ENCODE measurements around the gene ZNF292.
A peak's percentile ranks its signal among the peaks of the same experiment; 100 is the strongest.
"Not testable (repeated sequence)": the region's sequence is repeated elsewhere in the genome, so short reads cannot be mapped to it uniquely, and the experiment has no call there.

Gene ZNF292

GRCh38 chr6:87154993-87155841 is at the start of gene ZNF292:
Gene ZNF292 (plus strand): TSS chr6:87155565. CDS start chr6:87155592, 27 bp downstream.
- DNase-seq, result peak; percentile 95

- no peak for DNase-seq
These were observed 49.5 kb upstream of the ZNF292 start for GRCh38 chr6:87105823-87106222.

- DNase-seq, result no peak
These were observed 44.7 kb upstream of the ZNF292 start for GRCh38 chr6:87110636-87111035.

- DNase-seq, result no peak
These were observed 39.8 kb upstream of the ZNF292 start for GRCh38 chr6:87115402-87116135.

- DNase-seq, result no peak
These were observed 38.4 kb upstream of the ZNF292 start for GRCh38 chr6:87116922-87117321.

- no peak for DNase-seq
These were observed 37.3 kb upstream of the ZNF292 start for GRCh38 chr6:87118054-87118453.

GRCh38 chr6:87122477-87122876 is 32.9 kb upstream of the ZNF292 start:
- no peak for DNase-seq

GRCh38 chr6:87124074-87124473 is 31.3 kb upstream of the ZNF292 start:
- DNase-seq, result no peak

GRCh38 chr6:87126501-87126900 is 28.9 kb upstream of the ZNF292 start:
- no peak for DNase-seq

GRCh38 chr6:87127737-87128136 is 27.6 kb upstream of the ZNF292 start:
- DNase-seq, result no peak

- DNase-seq, result no peak
These were observed 18.4 kb upstream of the ZNF292 start for GRCh38 chr6:87136963-87137362.

- DNase-seq, result peak; percentile 16
These were observed 16.1 kb upstream of the ZNF292 start for GRCh38 chr6:87139236-87139635.

GRCh38 chr6:87139927-87140326 is 15.4 kb upstream of the ZNF292 start:
- DNase-seq, result not testable (repeated sequence)

GRCh38 chr6:87146363-87146762 is 9.0 kb upstream of the ZNF292 start:
- no peak for DNase-seq

GRCh38 chr6:87150406-87150805 is 5.0 kb upstream of the ZNF292 start:
- no peak for DNase-seq

- DNase-seq, result no peak
These were observed 3.9 kb upstream of the ZNF292 start for GRCh38 chr6:87151471-87151780.

- peak; percentile 47 for DNase-seq
These were observed 3.4 kb upstream of the ZNF292 start for GRCh38 chr6:87151781-87152525.

GRCh38 chr6:87152526-87152955 is 2.8 kb upstream of the ZNF292 start:
- no peak for DNase-seq

GRCh38 chr6:87154641-87154992 is 748 bp upstream of the ZNF292 start:
- no peak for DNase-seq

GRCh38 chr6:87155842-87156815 is 764 bp downstream of the ZNF292 start:
- DNase-seq, result no peak

- DNase-seq, result not testable (repeated sequence)
These were observed 2.2 kb downstream of the ZNF292 start for GRCh38 chr6:87157596-87157995.

- DNase-seq, result no peak
These were observed 5.9 kb downstream of the ZNF292 start for GRCh38 chr6:87161299-87161698.

Measured in SHP77 treated with DMSO at 0.1 percent for 48 hours (cell line).